GM19099 (cell line): ENCODE measurements around the gene PCBD1.

Experiments
- POLR2A ChIP-seq: IDR thresholded peaks from 3 replicates; pipeline ENCODE4 v1.6.1; 2011; ENCODE audit warnings: low read depth; ENCODE audit not compliant: insufficient read length; ENCODE audit errors: extremely low read depth

Gene PCBD1

DNA sequence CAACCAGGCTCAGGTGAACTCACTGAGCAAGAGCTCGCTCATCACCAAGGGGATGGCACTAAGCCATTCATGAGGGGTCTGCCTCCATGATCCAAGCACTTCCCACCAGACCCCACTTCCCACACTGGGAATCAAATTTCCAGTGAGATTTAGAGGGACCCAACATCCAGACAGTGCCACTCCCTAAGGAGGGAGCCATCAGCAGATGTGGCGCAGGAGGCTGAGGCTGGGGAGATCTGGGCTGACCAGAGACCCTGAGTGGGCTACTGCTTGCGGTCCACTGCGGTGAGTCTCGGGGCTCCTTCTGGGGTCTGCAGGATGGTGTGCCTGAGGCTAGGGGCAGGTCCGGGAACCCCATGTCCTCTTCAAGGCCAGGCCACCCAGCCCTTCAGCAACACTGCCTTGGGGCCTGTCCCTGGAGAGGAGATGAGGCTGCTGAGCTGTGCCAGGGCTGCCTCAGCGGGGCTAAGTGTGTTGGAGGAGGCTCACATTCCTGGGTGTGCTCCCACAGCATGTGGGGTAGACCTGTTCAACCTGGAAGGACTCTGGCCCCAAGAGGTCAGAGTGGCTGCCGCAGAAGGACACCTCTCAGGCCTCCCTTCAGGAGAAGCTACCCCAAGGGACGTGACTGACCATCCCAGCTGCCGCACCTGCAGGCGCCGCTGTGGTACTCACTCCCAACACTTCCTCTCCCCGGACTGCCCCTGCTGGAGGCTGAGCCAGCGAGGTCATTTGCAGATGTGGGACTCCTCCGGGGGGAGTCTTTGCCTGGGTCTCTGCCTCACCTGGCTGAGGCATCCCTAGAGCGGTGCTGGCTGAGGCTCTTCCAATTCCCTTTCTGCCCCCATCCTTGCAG, 22.3 kb upstream of the PCBD1 start:
- no peak for TF ChIP-seq POLR2A

DNA sequence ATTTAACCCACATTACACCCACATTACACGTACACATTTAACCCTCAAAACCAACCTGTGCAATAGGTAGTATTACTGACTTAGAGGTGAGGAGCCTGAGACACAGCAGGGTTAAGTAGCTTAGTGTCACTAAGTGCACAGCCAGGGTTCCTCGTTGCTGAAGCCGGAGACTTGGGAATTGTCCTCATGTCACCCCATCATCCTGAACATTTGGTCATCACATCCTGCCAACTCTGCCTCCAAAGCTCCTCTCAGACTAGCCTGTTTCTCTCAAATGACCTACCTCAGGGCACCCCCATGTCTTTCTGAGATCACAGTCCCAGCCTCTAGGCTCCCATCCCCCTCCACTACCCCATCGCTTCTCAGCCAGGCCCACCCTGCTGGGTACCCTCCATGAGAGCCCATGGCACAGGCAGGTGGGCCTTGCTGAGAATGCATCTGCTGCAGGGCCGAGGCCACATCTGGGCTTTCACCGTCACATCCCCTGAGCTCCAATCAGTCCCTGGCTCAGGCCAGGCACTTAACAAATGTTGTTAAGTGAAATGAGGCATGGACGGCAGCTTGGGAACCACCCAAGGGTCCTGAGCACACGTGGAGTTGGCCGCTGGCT, 21.1 kb upstream of the PCBD1 start:
- no peak for TF ChIP-seq POLR2A

- no peak for TF ChIP-seq POLR2A
Measured at GRCh38 chr10:70908406-70909296, 20.3 kb upstream of the PCBD1 start.

DNA sequence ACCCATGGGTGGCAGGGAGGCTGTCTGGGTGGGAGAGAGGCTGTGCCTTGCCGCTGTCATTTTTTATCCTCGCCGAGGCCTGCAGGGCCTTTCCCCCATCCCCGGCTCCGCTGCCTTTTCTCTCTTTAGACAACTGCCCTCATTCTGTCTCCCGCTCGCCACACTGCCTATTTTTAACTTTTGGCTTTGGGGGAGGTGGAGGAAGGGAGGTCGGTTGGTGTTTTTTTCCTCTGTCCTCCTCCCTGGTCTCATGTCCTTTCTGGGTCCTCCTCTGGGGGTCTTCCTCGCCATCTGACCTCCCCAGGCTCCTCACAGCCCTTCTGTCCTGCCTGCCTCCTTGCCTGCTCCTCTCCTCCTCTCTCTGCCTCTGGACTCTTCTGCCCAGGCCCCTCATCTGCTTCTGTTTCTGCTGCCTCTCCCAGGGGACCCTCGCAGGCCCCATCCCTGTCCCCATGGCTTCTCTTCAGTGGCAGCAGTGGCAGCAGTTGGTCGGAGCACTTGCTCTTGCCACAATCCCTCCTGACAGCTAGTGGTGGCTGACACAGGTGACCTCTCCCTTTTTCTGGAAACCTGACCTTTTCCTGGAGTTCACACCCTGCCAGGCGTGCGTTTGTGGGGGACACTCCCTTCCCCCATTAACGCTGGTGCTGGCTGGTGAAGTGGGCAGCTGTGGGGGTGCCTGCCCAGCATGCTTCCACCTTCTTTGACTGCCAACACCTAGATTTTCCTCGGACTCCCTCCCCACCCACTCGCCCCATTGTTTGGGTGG, 19.5 kb upstream of the PCBD1 start:
- TF ChIP-seq POLR2A: no peak

GRCh38 chr10:70906953-70907636, 18.7 kb upstream of the PCBD1 start:
- no peak for TF ChIP-seq POLR2A

DNA sequence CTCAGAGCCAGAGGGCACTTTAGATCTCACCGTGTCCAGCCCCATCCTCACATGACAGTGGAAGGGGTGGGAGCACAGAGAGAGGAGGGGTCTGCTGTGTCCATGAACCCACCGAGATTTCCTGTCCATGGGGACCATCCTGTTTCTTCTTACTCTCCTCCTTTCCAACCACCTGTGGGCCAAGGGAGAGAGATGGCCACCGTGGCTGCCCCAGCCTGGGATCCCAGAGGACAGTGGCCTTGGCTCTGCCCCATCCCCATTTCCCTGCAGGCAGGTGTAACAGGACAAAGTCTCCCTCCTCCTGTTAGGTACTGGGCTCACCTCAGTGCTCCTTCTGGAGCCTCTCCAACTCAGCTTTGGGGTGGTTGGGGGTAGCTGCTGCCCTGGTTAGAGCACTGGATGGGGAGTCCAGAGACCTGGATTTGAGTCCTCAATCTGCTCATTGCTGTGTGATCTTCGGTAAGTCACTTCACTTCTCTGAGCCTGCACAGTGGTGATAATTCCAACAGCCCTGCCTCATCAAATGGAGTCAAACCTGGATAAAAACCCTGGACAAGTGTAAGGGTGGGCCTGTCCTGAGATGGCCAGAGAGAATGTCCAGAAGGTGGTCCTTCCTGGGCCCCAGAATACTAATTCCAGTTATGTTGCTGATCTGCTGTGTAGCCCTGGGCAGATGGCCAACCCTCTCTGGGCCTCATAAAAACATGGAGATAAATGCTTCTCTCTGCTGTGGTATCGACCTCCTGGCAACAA, 17.8 kb upstream of the PCBD1 start:
- no peak for TF ChIP-seq POLR2A

DNA sequence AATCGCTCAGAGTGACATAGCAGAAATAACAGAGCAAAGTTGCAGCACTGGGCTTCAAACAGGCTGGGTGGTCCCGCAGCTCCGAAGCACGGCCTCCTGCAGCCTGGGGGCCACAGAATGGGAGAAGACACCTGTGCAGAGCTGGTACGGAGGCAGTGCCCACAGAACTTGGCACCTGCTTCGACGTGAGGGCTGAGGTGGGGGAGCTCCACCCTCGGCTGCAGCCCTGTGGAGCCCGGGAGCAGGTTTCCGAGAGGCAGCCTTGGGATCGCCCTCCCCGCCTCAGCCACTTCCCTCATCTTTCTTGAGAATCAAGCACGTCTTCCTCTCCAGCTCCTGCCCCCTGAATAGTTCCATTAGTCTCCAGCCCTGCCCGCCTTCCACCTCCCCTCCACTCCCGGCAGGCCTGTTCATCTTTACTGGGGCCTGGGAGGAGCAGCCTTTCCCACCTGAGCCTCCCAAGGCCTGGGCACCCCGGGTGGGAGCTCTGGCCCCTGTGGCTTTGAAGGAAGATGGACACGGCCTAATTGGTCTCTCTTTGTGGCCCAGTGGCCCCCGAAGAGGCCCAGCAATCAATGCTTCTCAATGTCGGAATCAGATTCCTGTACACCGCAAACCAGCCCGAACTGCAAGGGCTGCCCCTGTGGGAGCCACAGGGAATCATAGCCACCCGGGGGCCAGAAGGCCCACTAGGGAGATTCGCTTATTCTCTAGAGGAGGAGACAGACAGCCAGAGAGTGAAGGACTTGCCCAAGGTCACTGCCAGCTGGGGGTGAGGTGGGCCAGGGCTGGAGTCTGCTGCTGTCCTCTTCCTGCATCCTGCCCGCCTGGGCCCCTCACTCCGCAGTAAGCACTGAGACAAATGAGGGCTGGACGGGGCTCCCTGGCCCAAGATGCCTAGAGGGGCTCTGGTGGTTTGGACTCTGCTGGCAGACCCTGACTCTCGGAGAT, 17.0 kb upstream of the PCBD1 start:
- no peak for TF ChIP-seq POLR2A

- TF ChIP-seq POLR2A: no peak
Measured at GRCh38 chr10:70903262-70903921, 15.0 kb upstream of the PCBD1 start.

GRCh38 chr10:70902661-70903261, 14.4 kb upstream of the PCBD1 start:
- TF ChIP-seq POLR2A: no peak

- TF ChIP-seq POLR2A: no peak
Measured at GRCh38 chr10:70901276-70901878, 13.0 kb upstream of the PCBD1 start.

DNA sequence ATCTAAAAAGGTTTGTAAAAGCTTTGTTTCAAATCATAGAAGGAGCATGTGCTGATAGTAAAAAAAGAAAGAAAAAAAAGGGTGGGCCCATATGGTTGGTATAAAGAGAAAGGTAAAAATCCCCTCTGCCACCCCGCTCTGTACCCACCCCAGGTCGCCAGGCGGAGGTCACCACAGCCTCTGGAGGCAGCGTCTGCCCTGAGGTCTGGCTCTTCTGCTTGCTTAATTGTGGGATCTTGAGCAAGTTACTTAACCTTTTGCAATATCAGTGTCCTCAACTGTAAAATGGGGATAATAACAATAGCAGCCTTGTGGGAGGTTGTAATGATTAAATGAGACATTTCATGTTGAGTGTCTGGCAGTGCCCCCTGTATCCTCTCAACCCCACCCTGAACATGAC, 10.7 kb upstream of the PCBD1 start:
- no peak for TF ChIP-seq POLR2A
